Duodenal mucosa (tissue), 2 donors: ENCODE results near the gene C2orf78.

ENCODE experiments used
- H3K27ac ChIP-seq: one replicate; pipeline ENCODE4 v1.7.0; 2013; ENCODE audit warnings: low read depth, low read length
- H3K27me3 ChIP-seq, 2 donors: one replicate each; pipeline ENCODE4 v1.7.0; 2013; ENCODE audit warnings: low read length in 2 of 2, control low read depth in 1 of 2; ENCODE audit not compliant: insufficient read depth in 2 of 2, control insufficient read depth in 1 of 2
- H3K36me3 ChIP-seq, 2 donors: one replicate each; pipeline ENCODE4 v1.7.0; 2013; ENCODE audit warnings: low read length in 2 of 2, control low read depth in 1 of 2; ENCODE audit not compliant: insufficient read depth in 2 of 2, control insufficient read depth in 1 of 2
- H3K4me1 ChIP-seq, 2 donors: one replicate each; pipeline ENCODE4 v1.7.0; 2013; ENCODE audit warnings: low read length in 2 of 2, control low read depth in 1 of 2; ENCODE audit not compliant: insufficient read depth in 2 of 2, control insufficient read depth in 1 of 2
- H3K4me3 ChIP-seq, 2 donors: one replicate each; pipeline ENCODE4 v1.7.0; 2013; ENCODE audit warnings: low read length in 2 of 2, low read depth in 1 of 2
- H3K9ac ChIP-seq, 2 donors: one replicate each; pipeline ENCODE4 v1.7.0; 2013; ENCODE audit warnings: low read length in 2 of 2, low read depth in 1 of 2
- H3K9me3 ChIP-seq, 2 donors: one replicate each; pipeline ENCODE4 v1.7.0; 2013; ENCODE audit warnings: low read length in 2 of 2, control low read depth in 1 of 2; ENCODE audit not compliant: control insufficient read depth in 1 of 2

Gene C2orf78

GRCh38 chr2:73832930-73833329, 48.9 kb downstream of the C2orf78 start:
- Histone ChIP-seq H3K36me3 (peaks cover 7 to 37% of the 10 kb centered on the region in 2 donors), H3K27me3 (no peaks in the 10 kb centered on the region), H3K9ac (no peak overlapping the region), H3K4me3 (no peak overlapping the region), H3K27ac (no peak overlapping the region), H3K9me3 (no peaks in the 10 kb centered on the region), H3K4me1 (peaks cover 21 to 22% of the 10 kb centered on the region in 2 donors)

GRCh38 chr2:73836141-73836943, 52.4 kb downstream of the C2orf78 start:
- H3K27ac ChIP-seq, result no peak overlapping the region

GRCh38 chr2:73837847-73838585, 54.0 kb downstream of the C2orf78 start:
- Histone ChIP-seq H3K9ac (no peak overlapping the region), H3K4me3 (no peak overlapping the region), H3K9me3 (no peaks in the 10 kb centered on the region), H3K27ac (no peak overlapping the region), H3K4me1 (peaks cover 8 to 17% of the 10 kb centered on the region in 2 donors), H3K36me3 (peaks cover 3 to 25% of the 10 kb centered on the region in 2 donors), H3K27me3 (no peaks in the 10 kb centered on the region)

More at GRCh38 chr2:73836141-73836943, 52.4 kb downstream of the C2orf78 start:
- Histone ChIP-seq H3K9me3 (no peaks in the 10 kb centered on the region), H3K36me3 (peaks cover 7 to 35% of the 10 kb centered on the region in 2 donors), H3K4me3 (no peak overlapping the region), H3K9ac (no peak overlapping the region), H3K4me1 (peaks cover 0 to 2% of the 10 kb centered on the region in 2 donors), H3K27me3 (no peaks in the 10 kb centered on the region)

GRCh38 chr2:73838889-73839534, 55.0 kb downstream of the C2orf78 start:
- Histone ChIP-seq H3K9ac (no peak overlapping the region), H3K9me3 (no peaks in the 10 kb centered on the region), H3K27me3 (no peaks in the 10 kb centered on the region), H3K27ac (peak overlapping the region; percentile 17), H3K4me3 (no peak overlapping the region), H3K36me3 (peaks cover 0 to 21% of the 10 kb centered on the region in 2 donors), H3K4me1 (peaks cover 8 to 17% of the 10 kb centered on the region in 2 donors)

- peaks cover 3 to 22% of the 10 kb centered on the region in 2 donors for H3K36me3 ChIP-seq
- no peak overlapping the region for H3K4me3 ChIP-seq
- peaks cover 8 to 17% of the 10 kb centered on the region in 2 donors for H3K4me1 ChIP-seq
- H3K9ac ChIP-seq, result no peak overlapping the region
- no peaks in the 10 kb centered on the region for H3K9me3 ChIP-seq
- peak overlapping the region; percentile 17 for H3K27ac ChIP-seq
- H3K27me3 ChIP-seq, result no peaks in the 10 kb centered on the region
Observed at GRCh38 chr2:73839653-73840411, 55.8 kb downstream of the C2orf78 start.

- H3K27ac ChIP-seq, result no peak overlapping the region
- H3K9ac ChIP-seq, result no peak overlapping the region
- no peak overlapping the region for H3K4me3 ChIP-seq
- no peaks in the 10 kb centered on the region for H3K9me3 ChIP-seq
- H3K36me3 ChIP-seq, result peaks cover 19 to 31% of the 10 kb centered on the region in 2 donors
- H3K27me3 ChIP-seq, result no peaks in the 10 kb centered on the region
- H3K4me1 ChIP-seq, result peaks cover 8 to 17% of the 10 kb centered on the region in 2 donors
Observed at GRCh38 chr2:73841912-73842738, 58.1 kb downstream of the C2orf78 start.

GRCh38 chr2:73842739-73843019, 58.7 kb downstream of the C2orf78 start:
- Histone ChIP-seq H3K27me3 (no peaks in the 10 kb centered on the region), H3K9ac (no peak overlapping the region), H3K36me3 (peaks cover 23 to 36% of the 10 kb centered on the region in 2 donors), H3K4me1 (peaks cover 8 to 17% of the 10 kb centered on the region in 2 donors), H3K9me3 (no peaks in the 10 kb centered on the region), H3K4me3 (peak overlapping the region in 1 of 2 donors; percentile 3), H3K27ac (no peak overlapping the region)

- Histone ChIP-seq H3K9ac (no peak overlapping the region), H3K36me3 (peaks cover 28 to 50% of the 10 kb centered on the region in 2 donors), H3K27ac (no peak overlapping the region), H3K9me3 (no peaks in the 10 kb centered on the region), H3K27me3 (no peaks in the 10 kb centered on the region), H3K4me1 (peaks cover 8 to 17% of the 10 kb centered on the region in 2 donors), H3K4me3 (no peak overlapping the region)
Observed at GRCh38 chr2:73844087-73844486, 60.1 kb downstream of the C2orf78 start.

GRCh38 chr2:73850009-73850408, 66.0 kb downstream of the C2orf78 start:
- Histone ChIP-seq H3K36me3 (peaks cover 44 to 93% of the 10 kb centered on the region in 2 donors), H3K9ac (no peak overlapping the region), H3K4me1 (peaks cover 5% of the 10 kb centered on the region in 2 donors), H3K27me3 (no peaks in the 10 kb centered on the region), H3K27ac (no peak overlapping the region), H3K4me3 (no peak overlapping the region), H3K9me3 (no peaks in the 10 kb centered on the region)
